Endothelial cell of umbilical vein (primary cell): ENCODE data around the gene CXCR3.

Experiments used
- EZH2 ChIP-seq: IDR thresholded peaks from 2 replicates; pipeline ENCODE4 v1.6.1; 2012; ENCODE audit warnings: borderline replicate concordance, low read depth, mild to moderate bottlenecking, moderate library complexity, low read length, inconsistent platforms; ENCODE audit not compliant: severe bottlenecking
- GATA2 ChIP-seq: IDR thresholded peaks from 2 replicates; pipeline ENCODE4 v1.7.0; 2011; ENCODE audit warnings: low read depth, mild to moderate bottlenecking, moderate library complexity, mixed read lengths, low read length; ENCODE audit not compliant: insufficient read length, insufficient read depth
- JUN ChIP-seq: IDR thresholded peaks from 2 replicates; pipeline ENCODE4 v1.6.1; 2011; ENCODE audit warnings: borderline replicate concordance, low read depth; ENCODE audit not compliant: insufficient read length, insufficient read depth
- MAX ChIP-seq: IDR thresholded peaks from 2 replicates; pipeline ENCODE4 v1.6.1; 2011; ENCODE audit not compliant: insufficient read depth, insufficient read length
- MYC ChIP-seq: IDR thresholded peaks from one replicate; pipeline ENCODE4 v1.6.1; 2011; ENCODE audit warnings: mild to moderate bottlenecking, low read depth, low read length
- POLR2A ChIP-seq: IDR thresholded peaks from 2 replicates; pipeline ENCODE4 v1.6.1; 2012; ENCODE audit warnings: low read depth, mild to moderate bottlenecking, control low read depth, low read length
- POLR2AphosphoS5 ChIP-seq: IDR thresholded peaks from 2 replicates; pipeline ENCODE4 v1.6.1; 2012; ENCODE audit warnings: low read depth, mild to moderate bottlenecking, control low read depth, low read length, moderate library complexity; ENCODE audit not compliant: insufficient read depth
- TF ChIP-seq, protein P1 (sequence below), 2 donors: IDR thresholded peaks; 1 replicate in 1 of 2; 2 replicates in 1 of 2; pipeline ENCODE4 v1.5.1; 2011; ENCODE audit warnings: low read length in 2 of 2, mild to moderate bottlenecking in 2 of 2, moderate library complexity in 2 of 2, control low read depth in 1 of 2, inconsistent platforms in 1 of 2, low read depth in 1 of 2; ENCODE audit not compliant: insufficient read depth in 1 of 2; ENCODE audit errors: extremely low read depth in 1 of 2

DNA sequence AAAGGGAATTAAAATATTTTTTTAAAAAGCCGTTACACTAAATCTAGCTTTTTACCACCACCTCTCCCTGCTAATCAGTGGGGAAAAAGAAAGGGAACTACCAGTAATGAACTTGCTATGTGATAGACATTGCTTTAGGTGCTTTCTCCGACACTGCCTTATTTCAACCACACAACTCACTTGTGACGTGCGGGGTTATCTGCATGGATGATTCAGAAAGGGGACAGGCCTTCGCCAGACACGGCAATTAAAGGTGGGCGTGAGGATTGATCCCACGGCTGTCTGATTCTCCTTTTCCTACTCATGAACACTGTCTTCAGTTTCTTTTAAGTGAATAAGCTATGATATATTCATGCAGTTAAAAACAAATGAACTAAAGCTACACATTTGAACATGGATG lies 882 bp upstream of the CXCR3 start:
- TF ChIP-seq, protein P1, sequence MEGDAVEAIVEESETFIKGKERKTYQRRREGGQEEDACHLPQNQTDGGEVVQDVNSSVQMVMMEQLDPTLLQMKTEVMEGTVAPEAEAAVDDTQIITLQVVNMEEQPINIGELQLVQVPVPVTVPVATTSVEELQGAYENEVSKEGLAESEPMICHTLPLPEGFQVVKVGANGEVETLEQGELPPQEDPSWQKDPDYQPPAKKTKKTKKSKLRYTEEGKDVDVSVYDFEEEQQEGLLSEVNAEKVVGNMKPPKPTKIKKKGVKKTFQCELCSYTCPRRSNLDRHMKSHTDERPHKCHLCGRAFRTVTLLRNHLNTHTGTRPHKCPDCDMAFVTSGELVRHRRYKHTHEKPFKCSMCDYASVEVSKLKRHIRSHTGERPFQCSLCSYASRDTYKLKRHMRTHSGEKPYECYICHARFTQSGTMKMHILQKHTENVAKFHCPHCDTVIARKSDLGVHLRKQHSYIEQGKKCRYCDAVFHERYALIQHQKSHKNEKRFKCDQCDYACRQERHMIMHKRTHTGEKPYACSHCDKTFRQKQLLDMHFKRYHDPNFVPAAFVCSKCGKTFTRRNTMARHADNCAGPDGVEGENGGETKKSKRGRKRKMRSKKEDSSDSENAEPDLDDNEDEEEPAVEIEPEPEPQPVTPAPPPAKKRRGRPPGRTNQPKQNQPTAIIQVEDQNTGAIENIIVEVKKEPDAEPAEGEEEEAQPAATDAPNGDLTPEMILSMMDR (IDR thresholded peaks at IDR 0.05; ENCODE audit: extremely low read depth in 1 of 2, insufficient read depth in 1 of 2, low read depth in 1 of 2, low read length in 2 of 2) = no peak
- no peak for TF ChIP-seq EZH2
- TF ChIP-seq POLR2A = no peak
- no peak for TF ChIP-seq POLR2AphosphoS5
- TF ChIP-seq MYC = no peak
- no peak for TF ChIP-seq MAX
- TF ChIP-seq GATA2 = no peak
- TF ChIP-seq JUN = no peak
